GM12873 (cell line): Measurements from ENCODE around the gene CCDC70.

Source experiments
- CTCF ChIP-seq: IDR thresholded peaks from 2 replicates; pipeline ENCODE4 v1.5.1; 2012; ENCODE audit warnings: low read depth, mild to moderate bottlenecking, moderate library complexity, low read length, control low read depth; ENCODE audit not compliant: insufficient read depth; ENCODE audit errors: missing control alignments

The CCDC70 gene

GRCh38 chr13:51825165-51825592 lies 36.6 kb upstream of the CCDC70 start:
- no peak for TF ChIP-seq CTCF

GRCh38 chr13:51825681-51826254 lies 36.0 kb upstream of the CCDC70 start:
- TF ChIP-seq CTCF, result no peak

GRCh38 chr13:51826606-51827005 lies 35.2 kb upstream of the CCDC70 start:
- TF ChIP-seq CTCF, result no peak

GRCh38 chr13:51827254-51827653 lies 34.5 kb upstream of the CCDC70 start:
- TF ChIP-seq CTCF, result no peak

- TF ChIP-seq CTCF, result no peak
These were observed 32.8 kb upstream of the CCDC70 start for GRCh38 chr13:51828730-51829567.

GRCh38 chr13:51829568-51829899 lies 32.2 kb upstream of the CCDC70 start:
- no peak for TF ChIP-seq CTCF

GRCh38 chr13:51831519-51831918 lies 30.2 kb upstream of the CCDC70 start:
- TF ChIP-seq CTCF, result no peak
